DOHH2 (cell line): ENCODE data around the gene PC.
"Not testable (repeated sequence)": the region's sequence is repeated elsewhere in the genome, so short reads cannot be mapped to it uniquely, and the experiment has no call there.

Experiments
- H3F3A ChIP-seq: fragments of 200-600 bp; sonication (generic), shearing (Covaris generic); 2 replicates; pipeline ENCODE4 v1.6.0; 2016; ENCODE audit warnings: antibody characterized with exemption, mild to moderate bottlenecking; ENCODE audit not compliant: control insufficient read depth, insufficient read depth
- H3K27ac ChIP-seq: fragments of 200-600 bp; sonication (generic); 2 replicates; pipeline ENCODE4 v1.5.1; 2014; ENCODE audit warnings: low read depth, mild to moderate bottlenecking, low read length, moderate library complexity
- H3K27me3 ChIP-seq: fragments of 200-600 bp; sonication (generic); 2 replicates; pipeline ENCODE4 v1.6.1; 2014; ENCODE audit warnings: mild to moderate bottlenecking, low read length, mixed read lengths; ENCODE audit not compliant: control insufficient read depth
- H3K36me3 ChIP-seq: fragments of 200-600 bp; sonication (generic); 2 replicates; pipeline ENCODE4 v1.6.1; 2014; ENCODE audit warnings: mild to moderate bottlenecking, low read length, moderate library complexity, mixed read lengths; ENCODE audit not compliant: control insufficient read depth
- H3K4me1 ChIP-seq: fragments of 200-600 bp; sonication (generic); 2 replicates; pipeline ENCODE4 v1.6.1; 2014; ENCODE audit warnings: mild to moderate bottlenecking, low read length, mixed read lengths; ENCODE audit not compliant: control insufficient read depth
- H3K4me2 ChIP-seq: fragments of 200-600 bp; sonication (generic); 2 replicates; pipeline ENCODE4 v1.6.0; 2014; ENCODE audit warnings: mild to moderate bottlenecking, low read length, moderate library complexity
- H3K4me3 ChIP-seq: fragments of 200-600 bp; sonication (generic); 2 replicates; pipeline ENCODE4 v1.5.1; 2014; ENCODE audit warnings: mild to moderate bottlenecking, low read length, mixed read lengths
- H3K79me2 ChIP-seq: fragments of 200-600 bp; sonication (generic); 2 replicates; pipeline ENCODE4 v1.6.1; 2014; ENCODE audit warnings: mild to moderate bottlenecking, low read length, mixed read lengths; ENCODE audit not compliant: control insufficient read depth
- H3K9me2 ChIP-seq: fragments of 200-600 bp; sonication (generic); replicated peaks from 2 replicates; pipeline ENCODE4 v1.6.1; 2014; ENCODE audit warnings: mild to moderate bottlenecking, low read length, mixed read lengths; ENCODE audit not compliant: control insufficient read depth
- H3K9me3 ChIP-seq: fragments of 200-600 bp; sonication (generic); 2 replicates; pipeline ENCODE4 v1.6.1; 2014; ENCODE audit warnings: antibody characterized with exemption, low read length, mixed read lengths; ENCODE audit not compliant: control insufficient read depth, insufficient read depth
- H4K20me1 ChIP-seq: fragments of 200-600 bp; sonication (generic); 2 replicates; pipeline ENCODE4 v1.6.0; 2014; ENCODE audit warnings: low read depth, mild to moderate bottlenecking, antibody characterized with exemption, low read length, moderate library complexity; ENCODE audit not compliant: control insufficient read depth, insufficient read depth
- EZH2phosphoT487 ChIP-seq: fragments of 200-600 bp; sonication (generic); IDR thresholded peaks from 2 replicates; pipeline ENCODE4 v1.6.1; 2017; ENCODE audit warnings: borderline replicate concordance, mild to moderate bottlenecking, antibody characterized with exemption, low read length, moderate library complexity, mixed read lengths
- TF ChIP-seq, protein P1 (sequence below): fragments of 200-600 bp; sonication (generic); IDR thresholded peaks from one replicate; pipeline ENCODE4 v1.5.1; 2014; ENCODE audit warnings: antibody characterized with exemption, mild to moderate bottlenecking, low read depth, low read length; ENCODE audit not compliant: poor library complexity, severe bottlenecking

The PC gene

DNA sequence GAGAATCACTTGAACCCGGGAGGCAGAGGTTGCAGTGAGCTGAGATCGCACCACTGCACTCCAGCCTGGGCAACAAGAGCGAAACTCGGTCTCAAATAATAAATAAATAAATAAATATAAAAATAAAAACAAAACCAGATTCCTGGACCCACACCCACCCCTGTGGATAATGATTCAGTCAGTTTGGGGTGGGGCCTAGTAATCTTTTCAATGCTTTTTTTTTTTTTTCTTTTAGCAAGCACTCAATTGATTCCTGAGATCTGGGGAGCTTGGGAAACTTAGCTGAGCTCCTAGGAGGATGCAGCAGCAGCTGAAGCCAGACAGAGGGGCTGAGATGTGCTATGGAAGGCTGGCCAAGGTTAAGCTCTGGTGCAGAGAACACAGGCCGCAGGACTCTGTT, 4.6 kb upstream of the PC start:
- no peaks in the 10 kb centered on the region for H3K36me3 ChIP-seq
- H3K27me3 ChIP-seq, result 0 out of 2 replicates have a peak, but pooled peaks cover 3% of the 10 kb centered on the region
- no peak overlapping the region for H3K27ac ChIP-seq
- no peaks in the 10 kb centered on the region for H3K79me2 ChIP-seq
- no peaks in the 10 kb centered on the region for H3K4me1 ChIP-seq
- no peaks in the 10 kb centered on the region for H3F3A ChIP-seq
- no peak overlapping the region for H3K4me2 ChIP-seq
- TF ChIP-seq, protein P1, sequence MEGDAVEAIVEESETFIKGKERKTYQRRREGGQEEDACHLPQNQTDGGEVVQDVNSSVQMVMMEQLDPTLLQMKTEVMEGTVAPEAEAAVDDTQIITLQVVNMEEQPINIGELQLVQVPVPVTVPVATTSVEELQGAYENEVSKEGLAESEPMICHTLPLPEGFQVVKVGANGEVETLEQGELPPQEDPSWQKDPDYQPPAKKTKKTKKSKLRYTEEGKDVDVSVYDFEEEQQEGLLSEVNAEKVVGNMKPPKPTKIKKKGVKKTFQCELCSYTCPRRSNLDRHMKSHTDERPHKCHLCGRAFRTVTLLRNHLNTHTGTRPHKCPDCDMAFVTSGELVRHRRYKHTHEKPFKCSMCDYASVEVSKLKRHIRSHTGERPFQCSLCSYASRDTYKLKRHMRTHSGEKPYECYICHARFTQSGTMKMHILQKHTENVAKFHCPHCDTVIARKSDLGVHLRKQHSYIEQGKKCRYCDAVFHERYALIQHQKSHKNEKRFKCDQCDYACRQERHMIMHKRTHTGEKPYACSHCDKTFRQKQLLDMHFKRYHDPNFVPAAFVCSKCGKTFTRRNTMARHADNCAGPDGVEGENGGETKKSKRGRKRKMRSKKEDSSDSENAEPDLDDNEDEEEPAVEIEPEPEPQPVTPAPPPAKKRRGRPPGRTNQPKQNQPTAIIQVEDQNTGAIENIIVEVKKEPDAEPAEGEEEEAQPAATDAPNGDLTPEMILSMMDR, result no peak
- no peak for TF ChIP-seq EZH2phosphoT487
- no peaks in the 10 kb centered on the region for H4K20me1 ChIP-seq
- no peak overlapping the region for H3K4me3 ChIP-seq
- H3K9me2 ChIP-seq, result no peaks in the 10 kb centered on the region
- H3K9me3 ChIP-seq, result no peaks in the 10 kb centered on the region

DNA sequence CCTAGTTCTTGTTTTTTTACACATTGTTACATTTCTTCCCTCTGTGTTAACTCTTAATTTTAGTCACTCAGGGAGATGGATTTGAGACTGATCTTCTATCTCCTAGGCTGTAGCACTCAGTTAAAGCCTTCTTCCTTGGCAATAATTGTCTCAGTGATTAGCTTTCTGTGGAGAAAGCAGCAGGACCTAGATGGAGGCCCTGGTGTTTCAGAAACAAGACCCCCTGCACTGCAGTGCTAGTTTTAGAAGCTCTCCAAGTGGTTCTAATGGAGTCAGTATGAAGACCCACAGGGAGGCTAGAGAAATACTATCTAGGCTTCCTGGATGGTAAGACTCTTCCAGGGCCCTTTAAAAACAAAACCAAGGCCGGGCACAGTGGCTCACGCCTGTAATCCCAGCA, 4.1 kb upstream of the PC start:
- Histone ChIP-seq H3K9me3 (no peaks in the 10 kb centered on the region), H3K27me3 (0 out of 2 replicates have a peak, but pooled peaks cover 3% of the 10 kb centered on the region), H3K27ac (no peak overlapping the region), H3K9me2 (no peaks in the 10 kb centered on the region), H3K36me3 (no peaks in the 10 kb centered on the region), H3F3A (no peaks in the 10 kb centered on the region), H3K4me1 (no peaks in the 10 kb centered on the region), H3K79me2 (no peaks in the 10 kb centered on the region), H4K20me1 (no peaks in the 10 kb centered on the region), H3K4me3 (no peak overlapping the region), H3K4me2 (no peak overlapping the region)
- no peak for TF ChIP-seq EZH2phosphoT487
- TF ChIP-seq, protein P1, result no peak

DNA sequence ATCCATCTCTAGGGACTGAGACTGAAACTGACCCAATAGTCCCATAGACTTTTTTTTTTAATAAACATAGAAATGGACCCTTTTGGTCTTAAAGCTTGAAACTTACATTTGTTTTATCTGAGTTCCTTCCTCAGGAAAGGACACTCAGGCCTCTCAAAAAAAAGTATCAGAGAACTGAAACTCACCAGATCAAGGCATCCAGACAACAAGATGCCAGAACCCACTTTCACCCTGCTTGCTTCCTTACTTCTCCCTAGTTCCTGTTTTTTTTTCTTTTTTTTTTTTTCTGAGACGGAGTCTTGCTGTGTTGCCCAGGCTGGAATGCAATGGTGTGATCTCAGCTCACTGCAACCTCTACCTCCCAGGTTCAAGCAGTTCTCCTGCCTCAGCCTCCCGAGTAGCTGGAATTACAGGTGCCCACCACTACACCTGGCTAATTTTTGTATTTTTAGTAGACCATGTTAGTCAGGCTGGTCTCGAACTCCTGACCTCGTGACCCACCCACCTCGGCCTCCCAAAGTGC, 3.6 kb upstream of the PC start:
- not testable (repeated sequence) for H3K4me2 ChIP-seq, H3K36me3 ChIP-seq, H3K9me2 ChIP-seq, H3K27ac ChIP-seq, H3K79me2 ChIP-seq, H4K20me1 ChIP-seq, H3K27me3 ChIP-seq, H3K9me3 ChIP-seq, H3F3A ChIP-seq, H3K4me1 ChIP-seq, H3K4me3 ChIP-seq

DNA sequence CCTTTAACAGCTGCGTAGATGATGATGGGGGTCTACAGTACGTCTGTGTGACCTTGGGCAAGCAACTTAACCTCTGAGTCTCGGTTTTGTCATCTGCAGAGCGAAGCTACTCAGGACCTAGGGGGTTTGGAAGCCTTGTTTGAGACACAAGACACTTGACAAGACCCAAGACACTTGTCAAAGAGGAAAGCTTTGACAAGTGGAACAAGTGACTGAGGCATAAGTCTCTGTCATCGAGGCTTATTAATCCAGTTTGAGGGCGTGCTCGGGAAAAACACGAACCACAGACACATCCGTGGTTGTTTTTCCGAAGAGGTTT, 732 bp upstream of the PC start:
- H3K27ac ChIP-seq, result no peak overlapping the region
- H3K4me2 ChIP-seq, result no peak overlapping the region

More for the DNA sequence above, 732 bp upstream of the PC start:
- TF ChIP-seq, protein P1, result no peak
- TF ChIP-seq EZH2phosphoT487, result no peak
- H3K9me3 ChIP-seq, result no peaks in the 10 kb centered on the region
- H4K20me1 ChIP-seq, result no peaks in the 10 kb centered on the region
- H3K27me3 ChIP-seq, result no peaks in the 10 kb centered on the region
- no peaks in the 10 kb centered on the region for H3K9me2 ChIP-seq
- H3K4me1 ChIP-seq, result no peaks in the 10 kb centered on the region
- no peaks in the 10 kb centered on the region for H3K79me2 ChIP-seq
- H3F3A ChIP-seq, result no peaks in the 10 kb centered on the region
- H3K4me3 ChIP-seq, result no peak overlapping the region
- H3K36me3 ChIP-seq, result no peaks in the 10 kb centered on the region
